Measurements from ENCODE around the gene RAC2.

DNA sequence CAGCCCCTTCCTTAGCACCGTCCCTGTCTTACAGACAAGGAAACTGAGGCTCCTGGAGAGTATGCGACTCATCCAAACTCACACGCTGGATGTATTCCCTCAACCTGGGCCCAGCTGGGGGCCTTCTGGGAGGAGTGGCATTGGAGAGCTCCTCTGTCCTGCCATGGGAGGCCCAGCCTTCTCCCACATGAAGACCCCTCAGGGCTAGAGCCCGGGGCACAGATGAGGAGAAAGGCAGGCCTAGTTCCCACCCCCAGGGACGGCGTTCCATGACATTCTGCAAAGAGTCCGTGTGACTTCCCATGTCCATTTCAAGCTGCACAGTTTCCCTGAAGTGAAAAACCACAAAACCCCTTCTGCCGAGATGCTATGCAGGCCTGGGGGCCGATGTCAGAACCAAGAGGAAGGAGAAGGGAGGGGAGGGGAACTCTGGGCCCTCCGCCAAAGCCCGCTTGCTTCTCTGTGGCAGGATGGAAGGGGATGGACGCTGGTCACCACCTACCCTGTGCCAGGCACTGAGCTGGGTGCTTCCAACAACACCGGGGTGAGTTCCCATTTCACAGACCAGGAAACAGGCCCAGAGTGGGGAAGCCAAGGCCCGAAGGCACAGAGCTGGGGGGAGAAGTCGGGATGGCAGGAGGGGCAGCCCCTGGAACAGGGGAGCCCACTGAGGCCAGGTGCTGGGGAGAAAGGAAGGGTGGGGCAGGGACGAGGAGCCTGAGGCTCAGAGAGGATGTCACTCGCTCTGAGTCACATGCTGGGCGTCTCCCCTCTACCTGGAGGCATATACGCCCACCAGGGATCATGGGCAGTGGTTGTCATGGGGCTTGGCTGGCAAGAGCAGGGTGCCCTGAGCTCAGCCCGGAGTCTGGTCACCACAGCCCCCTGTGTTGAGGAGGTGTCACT lies 15.7 kb downstream of the RAC2 start:
- TF ChIP-seq, protein P1, sequence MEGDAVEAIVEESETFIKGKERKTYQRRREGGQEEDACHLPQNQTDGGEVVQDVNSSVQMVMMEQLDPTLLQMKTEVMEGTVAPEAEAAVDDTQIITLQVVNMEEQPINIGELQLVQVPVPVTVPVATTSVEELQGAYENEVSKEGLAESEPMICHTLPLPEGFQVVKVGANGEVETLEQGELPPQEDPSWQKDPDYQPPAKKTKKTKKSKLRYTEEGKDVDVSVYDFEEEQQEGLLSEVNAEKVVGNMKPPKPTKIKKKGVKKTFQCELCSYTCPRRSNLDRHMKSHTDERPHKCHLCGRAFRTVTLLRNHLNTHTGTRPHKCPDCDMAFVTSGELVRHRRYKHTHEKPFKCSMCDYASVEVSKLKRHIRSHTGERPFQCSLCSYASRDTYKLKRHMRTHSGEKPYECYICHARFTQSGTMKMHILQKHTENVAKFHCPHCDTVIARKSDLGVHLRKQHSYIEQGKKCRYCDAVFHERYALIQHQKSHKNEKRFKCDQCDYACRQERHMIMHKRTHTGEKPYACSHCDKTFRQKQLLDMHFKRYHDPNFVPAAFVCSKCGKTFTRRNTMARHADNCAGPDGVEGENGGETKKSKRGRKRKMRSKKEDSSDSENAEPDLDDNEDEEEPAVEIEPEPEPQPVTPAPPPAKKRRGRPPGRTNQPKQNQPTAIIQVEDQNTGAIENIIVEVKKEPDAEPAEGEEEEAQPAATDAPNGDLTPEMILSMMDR (IDR thresholded peaks at IDR 0.05): no peak
- no peak for TF ChIP-seq POLR2A (IDR thresholded peaks at IDR 0.05)

Measured in adrenal gland (tissue), 5 donors.